Erythroblast (primary cell): ENCODE data around the gene SH3RF1.

Experiments
- GATA1 ChIP-seq: IDR thresholded peaks from 2 replicates; pipeline ENCODE4 v1.6.1; 2011; ENCODE audit warnings: low read depth, mild to moderate bottlenecking, control low read depth, low read length, moderate library complexity
- POLR2A ChIP-seq: IDR thresholded peaks from 2 replicates; pipeline ENCODE4 v1.6.1; 2011; ENCODE audit warnings: mild to moderate bottlenecking, low read length

DNA sequence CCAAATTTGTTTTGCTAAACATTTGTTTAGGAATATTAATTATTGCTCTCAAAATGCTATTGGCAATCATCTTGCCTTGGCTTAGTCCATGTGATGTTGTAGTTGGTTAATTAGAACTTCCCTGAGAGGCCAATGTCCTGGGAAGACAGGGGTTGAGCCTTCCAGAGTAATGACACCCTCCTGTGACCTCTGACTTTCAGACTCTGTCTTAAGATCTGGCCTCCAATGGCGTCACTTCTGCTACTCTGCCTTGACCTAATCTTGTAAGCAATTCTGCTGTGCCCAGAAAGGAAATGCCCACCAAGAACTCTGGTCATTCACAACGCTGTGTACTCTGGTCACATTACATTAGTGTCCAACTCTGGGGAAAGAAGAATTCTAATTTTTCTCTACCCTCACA is 111.9 kb downstream of the SH3RF1 start:
- TF ChIP-seq POLR2A (no peak), GATA1 (no peak)
